ENCODE measurements around the gene ADAMTS2.

ADAMTS2 gene

GRCh38 chr5:179368126-179368805, 23.0 kb upstream of the ADAMTS2 start:
- no peaks in the 10 kb centered on the region for H3K9me3 Mint-ChIP-seq
- ATAC-seq (replicated peaks; ENCODE audit: extremely low read depth, poor library complexity, severe bottlenecking) (no peak), DNase-seq (ENCODE audit: low spot score in 2 of 2) (no peak)
- peaks cover 28% of the 10 kb centered on the region for H3K27me3 Mint-ChIP-seq
- H3K36me3 Mint-ChIP-seq (ENCODE audit: insufficient read depth), result no peaks in the 10 kb centered on the region
- no peak overlapping the region for H3K4me3 Mint-ChIP-seq
- H3K4me1 Mint-ChIP-seq, result no peaks in the 10 kb centered on the region
- no peak overlapping the region for H3K27ac Mint-ChIP-seq (ENCODE audit: low read depth)

GRCh38 chr5:179367491-179367890, 22.2 kb upstream of the ADAMTS2 start:
- Mint-ChIP-seq H3K4me1 (no peaks in the 10 kb centered on the region), H3K27me3 (peaks cover 29% of the 10 kb centered on the region), H3K9me3 (no peaks in the 10 kb centered on the region), H3K27ac (ENCODE audit: low read depth) (no peak overlapping the region), H3K36me3 (ENCODE audit: insufficient read depth) (no peaks in the 10 kb centered on the region), H3K4me3 (no peak overlapping the region)
- no peak for ATAC-seq (replicated peaks; ENCODE audit: extremely low read depth, poor library complexity, severe bottlenecking)
- no peak for DNase-seq (ENCODE audit: low spot score in 2 of 2)

- ATAC-seq (replicated peaks; ENCODE audit: extremely low read depth, poor library complexity, severe bottlenecking) (no peak), DNase-seq (ENCODE audit: low spot score in 2 of 2) (no peak)
- Mint-ChIP-seq H3K4me3 (no peak overlapping the region), H3K27ac (ENCODE audit: low read depth) (no peak overlapping the region), H3K9me3 (peaks cover 3% of the 10 kb centered on the region), H3K27me3 (peaks cover 30% of the 10 kb centered on the region), H3K36me3 (ENCODE audit: insufficient read depth) (no peaks in the 10 kb centered on the region), H3K4me1 (no peaks in the 10 kb centered on the region)
These were observed 17.1 kb upstream of the ADAMTS2 start for GRCh38 chr5:179362355-179362754.

- H3K4me1 Mint-ChIP-seq, result no peaks in the 10 kb centered on the region
- peaks cover 3% of the 10 kb centered on the region for H3K9me3 Mint-ChIP-seq
- no peak overlapping the region for H3K4me3 Mint-ChIP-seq
- DNase-seq (ENCODE audit: low spot score in 2 of 2) (no peak), ATAC-seq (replicated peaks; ENCODE audit: extremely low read depth, poor library complexity, severe bottlenecking) (no peak)
- H3K27ac Mint-ChIP-seq (ENCODE audit: low read depth), result no peak overlapping the region
- H3K36me3 Mint-ChIP-seq (ENCODE audit: insufficient read depth), result no peaks in the 10 kb centered on the region
- H3K27me3 Mint-ChIP-seq, result peaks cover 21% of the 10 kb centered on the region
These were observed 15.9 kb upstream of the ADAMTS2 start for GRCh38 chr5:179361037-179361603.

GRCh38 chr5:179357031-179357430, 11.8 kb upstream of the ADAMTS2 start:
- no peak for ATAC-seq (replicated peaks; ENCODE audit: extremely low read depth, poor library complexity, severe bottlenecking)
- Mint-ChIP-seq H3K9me3 (peaks cover under 1% of the 10 kb centered on the region), H3K36me3 (ENCODE audit: insufficient read depth) (no peaks in the 10 kb centered on the region), H3K27ac (ENCODE audit: low read depth) (no peak overlapping the region), H3K27me3 (peaks cover 9% of the 10 kb centered on the region), H3K4me3 (no peak overlapping the region), H3K4me1 (no peaks in the 10 kb centered on the region)
- DNase-seq (ENCODE audit: low spot score in 2 of 2), result no peak

GRCh38 chr5:179355976-179356974, 11.0 kb upstream of the ADAMTS2 start:
- Mint-ChIP-seq H3K4me3 (no peak overlapping the region), H3K36me3 (ENCODE audit: insufficient read depth) (no peaks in the 10 kb centered on the region), H3K9me3 (no peaks in the 10 kb centered on the region), H3K27ac (ENCODE audit: low read depth) (no peak overlapping the region), H3K4me1 (no peaks in the 10 kb centered on the region), H3K27me3 (peaks cover 1% of the 10 kb centered on the region)
- no peak for ATAC-seq (replicated peaks; ENCODE audit: extremely low read depth, poor library complexity, severe bottlenecking)
- no peak for DNase-seq (ENCODE audit: low spot score in 2 of 2)

- Mint-ChIP-seq H3K4me1 (no peaks in the 10 kb centered on the region), H3K4me3 (no peak overlapping the region), H3K27me3 (peaks cover 9% of the 10 kb centered on the region), H3K36me3 (ENCODE audit: insufficient read depth) (no peaks in the 10 kb centered on the region), H3K9me3 (no peaks in the 10 kb centered on the region), H3K27ac (ENCODE audit: low read depth) (no peak overlapping the region)
- no peak for ATAC-seq (replicated peaks; ENCODE audit: extremely low read depth, poor library complexity, severe bottlenecking)
- DNase-seq (ENCODE audit: low spot score in 2 of 2), result no peak
These were observed 9.1 kb upstream of the ADAMTS2 start for GRCh38 chr5:179354305-179354882.

GRCh38 chr5:179348843-179349242, 3.6 kb upstream of the ADAMTS2 start:
- H3K9me3 Mint-ChIP-seq, result no peaks in the 10 kb centered on the region
- H3K36me3 Mint-ChIP-seq (ENCODE audit: insufficient read depth), result no peaks in the 10 kb centered on the region
- DNase-seq (ENCODE audit: low spot score in 2 of 2) (no peak), ATAC-seq (replicated peaks; ENCODE audit: extremely low read depth, poor library complexity, severe bottlenecking) (no peak)
- H3K4me1 Mint-ChIP-seq, result no peaks in the 10 kb centered on the region
- peaks cover 48% of the 10 kb centered on the region for H3K27me3 Mint-ChIP-seq
- H3K4me3 Mint-ChIP-seq, result no peak overlapping the region
- H3K27ac Mint-ChIP-seq (ENCODE audit: low read depth), result no peak overlapping the region

- no peak overlapping the region for H3K27ac Mint-ChIP-seq (ENCODE audit: low read depth)
- no peaks in the 10 kb centered on the region for H3K36me3 Mint-ChIP-seq (ENCODE audit: insufficient read depth)
- H3K27me3 Mint-ChIP-seq, result peaks cover 54% of the 10 kb centered on the region
- ATAC-seq (replicated peaks; ENCODE audit: extremely low read depth, poor library complexity, severe bottlenecking) (no peak), DNase-seq (ENCODE audit: low spot score in 2 of 2) (no peak)
- H3K4me3 Mint-ChIP-seq, result no peak overlapping the region
- H3K4me1 Mint-ChIP-seq, result peaks cover 4% of the 10 kb centered on the region
- H3K9me3 Mint-ChIP-seq, result no peaks in the 10 kb centered on the region
These were observed 2.8 kb upstream of the ADAMTS2 start for GRCh38 chr5:179348011-179348530.

GRCh38 chr5:179347581-179347980, 2.3 kb upstream of the ADAMTS2 start:
- Mint-ChIP-seq H3K4me3 (no peak overlapping the region), H3K27me3 (peaks cover 58% of the 10 kb centered on the region), H3K9me3 (no peaks in the 10 kb centered on the region), H3K4me1 (peaks cover 8% of the 10 kb centered on the region), H3K27ac (ENCODE audit: low read depth) (no peak overlapping the region), H3K36me3 (ENCODE audit: insufficient read depth) (no peaks in the 10 kb centered on the region)
- no peak for ATAC-seq (replicated peaks; ENCODE audit: extremely low read depth, poor library complexity, severe bottlenecking)
- DNase-seq (ENCODE audit: low spot score in 2 of 2), result no peak

- Mint-ChIP-seq H3K4me3 (peak overlapping the region; percentile 41), H3K27ac (ENCODE audit: low read depth) (no peak overlapping the region), H3K36me3 (ENCODE audit: insufficient read depth) (no peaks in the 10 kb centered on the region), H3K9me3 (no peaks in the 10 kb centered on the region), H3K4me1 (peaks cover 8% of the 10 kb centered on the region), H3K27me3 (peaks cover 66% of the 10 kb centered on the region)
- ATAC-seq (replicated peaks; ENCODE audit: extremely low read depth, poor library complexity, severe bottlenecking), result no peak
- DNase-seq (ENCODE audit: low spot score in 2 of 2), result no peak
These were observed 1.6 kb upstream of the ADAMTS2 start for GRCh38 chr5:179346875-179347274.

- H3K27me3 Mint-ChIP-seq, result peaks cover 70% of the 10 kb centered on the region
- no peak for DNase-seq (ENCODE audit: low spot score in 2 of 2)
- peaks cover 8% of the 10 kb centered on the region for H3K4me1 Mint-ChIP-seq
- ATAC-seq (replicated peaks; ENCODE audit: extremely low read depth, poor library complexity, severe bottlenecking), result no peak
- H3K9me3 Mint-ChIP-seq, result no peaks in the 10 kb centered on the region
- H3K36me3 Mint-ChIP-seq (ENCODE audit: insufficient read depth), result no peaks in the 10 kb centered on the region
- H3K27ac Mint-ChIP-seq (ENCODE audit: low read depth), result no peak overlapping the region
- H3K4me3 Mint-ChIP-seq, result peak overlapping the region; percentile 41
These were observed 1.1 kb upstream of the ADAMTS2 start for GRCh38 chr5:179346401-179346800.
